Prostate gland (tissue), 2 donors: Measurements from ENCODE around the gene UBR4. TPM values are rescaled to one million over a fixed set of nuclear protein-coding genes. Genes with fewer than 3 reads are reported as not detected.

ENCODE experiments used
- DNase-seq: peaks from one replicate; pipeline ENCODE4 v3.0.0-alpha.2; 2019; ENCODE audit warnings: low spot score
- H3K27ac ChIP-seq, 2 donors: fragments of 200-600 bp; sonication (generic); 2 replicates each; pipeline ENCODE4 v1.5.1; 2017 to 2019
- H3K27me3 ChIP-seq: fragments of 200-600 bp; sonication (generic); replicated peaks from 2 replicates; pipeline ENCODE4 v1.5.1; 2019; ENCODE audit not compliant: insufficient read depth
- H3K36me3 ChIP-seq, 2 donors: fragments of 200-600 bp; sonication (generic); 1 replicate in 1 of 2; 2 replicates in 1 of 2; pipeline versions ENCODE4 v1.5.1 to v1.8.1; 2017 to 2019
- H3K4me1 ChIP-seq: fragments of 200-600 bp; sonication (generic); replicated peaks from 2 replicates; pipeline ENCODE4 v1.5.1; 2019
- H3K4me3 ChIP-seq, 2 donors: fragments of 200-600 bp; sonication (generic); 2 replicates each; pipeline ENCODE4 v1.5.1; 2017 to 2019
- H3K9me3 ChIP-seq: fragments of 200-600 bp; sonication (generic); 2 replicates; pipeline ENCODE4 v1.5.1; 2017
- POLR2A ChIP-seq: fragments of 450-650 bp; IDR thresholded peaks from one replicate; pipeline ENCODE4 v1.6.1; 2016; ENCODE audit warnings: antibody characterized with exemption, mild to moderate bottlenecking
- POLR2AphosphoS5 ChIP-seq: sonication (generic); formaldehyde crosslinking; IDR thresholded peaks from one replicate; pipeline ENCODE4 v1.6.1; 2017; ENCODE audit warnings: antibody characterized with exemption
- WGBS: methylation state at CpG from one replicate; pipeline ENCODE4 v1.1.5; 2018; 5-methylcytosine and 5-hydroxymethylcytosine counted together
- intact Hi-C: fragments of 100-400 bp; cut with DNase I; formaldehyde crosslinking; loops from one replicate; pipeline ENCODE4 v1.14.2; 2022
- total RNA-seq, 2 donors: library from RNA; depleted of rRNA; stranded (reverse); fragments of >200 nt; gene quantifications; one replicate each; pipeline ENCODE4 v1.1.0, GENCODE V29; 2016
- TF ChIP-seq, protein P1 (sequence below), 4 experiments: fragments of 200-600 bp in 2 of 4; fragments of 450-650 bp in 2 of 4; sonication (generic) in 2 of 4; IDR thresholded peaks; 1 replicate in 3 of 4; 2 replicates in 1 of 4; pipeline ENCODE4 v1.5.1; 2016 to 2019; ENCODE audit warnings: antibody characterized with exemption in 4 of 4, mild to moderate bottlenecking in 2 of 4, moderate library complexity in 2 of 4

UBR4 gene
- total RNA-seq, 2 donors from 2014 or later, result 93.5 to 311 TPM

DNA sequence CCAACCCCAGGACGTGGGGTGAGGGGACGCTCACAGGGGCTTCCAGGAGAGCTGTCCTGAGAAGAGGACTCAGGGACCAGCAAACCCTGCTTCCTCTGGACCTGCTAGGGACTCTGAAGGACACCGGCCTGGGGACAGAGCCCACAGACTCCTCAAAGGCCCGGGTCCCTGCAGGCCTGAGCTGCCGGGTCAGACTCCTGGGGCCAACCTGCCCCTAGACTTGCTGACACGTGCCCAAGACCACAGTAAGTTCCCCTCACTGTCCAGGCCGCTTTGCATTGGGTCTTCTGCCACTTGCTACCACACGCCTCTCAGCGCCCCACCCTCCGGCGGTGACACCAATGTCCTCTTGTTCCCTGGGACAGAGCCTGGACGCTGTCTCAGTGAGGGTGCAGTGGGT, 146.9 kb downstream of the UBR4 start:
- DNase-seq, result no peak
- Histone ChIP-seq H3K4me3 (no peak overlapping the region), H3K36me3 (no peaks in the 10 kb centered on the region), H3K9me3 (no peaks in the 10 kb centered on the region), H3K4me1 (peaks cover 27% of the 10 kb centered on the region), H3K27ac (no peak overlapping the region), H3K27me3 (no peaks in the 10 kb centered on the region)
- no peak for TF ChIP-seq POLR2A
- TF ChIP-seq POLR2AphosphoS5, result no peak
- TF ChIP-seq, protein P1, sequence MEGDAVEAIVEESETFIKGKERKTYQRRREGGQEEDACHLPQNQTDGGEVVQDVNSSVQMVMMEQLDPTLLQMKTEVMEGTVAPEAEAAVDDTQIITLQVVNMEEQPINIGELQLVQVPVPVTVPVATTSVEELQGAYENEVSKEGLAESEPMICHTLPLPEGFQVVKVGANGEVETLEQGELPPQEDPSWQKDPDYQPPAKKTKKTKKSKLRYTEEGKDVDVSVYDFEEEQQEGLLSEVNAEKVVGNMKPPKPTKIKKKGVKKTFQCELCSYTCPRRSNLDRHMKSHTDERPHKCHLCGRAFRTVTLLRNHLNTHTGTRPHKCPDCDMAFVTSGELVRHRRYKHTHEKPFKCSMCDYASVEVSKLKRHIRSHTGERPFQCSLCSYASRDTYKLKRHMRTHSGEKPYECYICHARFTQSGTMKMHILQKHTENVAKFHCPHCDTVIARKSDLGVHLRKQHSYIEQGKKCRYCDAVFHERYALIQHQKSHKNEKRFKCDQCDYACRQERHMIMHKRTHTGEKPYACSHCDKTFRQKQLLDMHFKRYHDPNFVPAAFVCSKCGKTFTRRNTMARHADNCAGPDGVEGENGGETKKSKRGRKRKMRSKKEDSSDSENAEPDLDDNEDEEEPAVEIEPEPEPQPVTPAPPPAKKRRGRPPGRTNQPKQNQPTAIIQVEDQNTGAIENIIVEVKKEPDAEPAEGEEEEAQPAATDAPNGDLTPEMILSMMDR (IDR thresholded peaks at IDR 0.05), result no peak
- WGBS, result 86% methylated on average over 12 of the region's 12 CpGs
- intact Hi-C loops, result no loop called here

DNA sequence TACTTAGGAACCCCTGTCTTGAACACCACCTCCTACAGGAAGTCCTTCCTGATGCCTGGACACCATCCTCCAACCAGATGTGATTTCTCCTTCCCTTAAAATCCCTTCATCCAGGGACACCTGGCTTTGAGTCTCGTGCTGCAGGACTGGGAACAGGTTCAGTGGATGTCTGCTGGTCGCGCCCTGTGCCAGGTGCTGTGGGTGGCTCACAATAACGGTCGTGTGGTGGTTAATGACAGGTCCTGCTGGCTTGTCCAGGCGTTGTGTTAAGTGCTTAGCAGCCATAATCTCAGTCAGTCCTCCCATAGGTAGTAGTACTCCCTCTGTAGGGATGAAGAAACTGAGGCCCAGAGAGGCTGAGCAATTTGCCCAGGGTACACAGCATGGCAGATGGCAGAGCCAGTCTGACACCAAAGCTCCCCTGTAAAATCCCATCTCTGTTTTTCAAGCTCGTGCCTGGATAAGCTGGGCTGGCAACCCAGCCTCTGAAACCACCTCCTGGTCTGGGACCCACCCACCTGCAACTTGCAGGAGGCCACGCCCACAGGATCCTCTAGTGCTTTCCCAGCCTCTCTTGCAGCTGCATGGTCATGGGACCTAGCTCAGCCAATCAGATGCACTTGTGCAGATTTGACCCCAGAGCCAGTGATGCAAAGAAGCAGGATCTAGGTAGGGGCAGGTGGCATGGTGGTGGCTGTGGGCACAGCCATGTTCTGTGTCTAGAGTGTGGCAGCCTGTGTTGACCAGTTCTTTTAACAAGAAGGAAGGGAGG, 147.6 kb downstream of the UBR4 start:
- 79% methylated on average over 8 of the region's 8 CpGs for WGBS
- no peak for DNase-seq
- Histone ChIP-seq H3K27ac (no peak overlapping the region), H3K4me3 (no peak overlapping the region), H3K9me3 (no peaks in the 10 kb centered on the region), H3K36me3 (no peaks in the 10 kb centered on the region), H3K27me3 (no peaks in the 10 kb centered on the region), H3K4me1 (peaks cover 21% of the 10 kb centered on the region)
- intact Hi-C loops, result no loop called here
- TF ChIP-seq POLR2A, result no peak
- no peak for TF ChIP-seq POLR2AphosphoS5
- TF ChIP-seq, protein P1 (IDR thresholded peaks at IDR 0.05), result no peak

DNA sequence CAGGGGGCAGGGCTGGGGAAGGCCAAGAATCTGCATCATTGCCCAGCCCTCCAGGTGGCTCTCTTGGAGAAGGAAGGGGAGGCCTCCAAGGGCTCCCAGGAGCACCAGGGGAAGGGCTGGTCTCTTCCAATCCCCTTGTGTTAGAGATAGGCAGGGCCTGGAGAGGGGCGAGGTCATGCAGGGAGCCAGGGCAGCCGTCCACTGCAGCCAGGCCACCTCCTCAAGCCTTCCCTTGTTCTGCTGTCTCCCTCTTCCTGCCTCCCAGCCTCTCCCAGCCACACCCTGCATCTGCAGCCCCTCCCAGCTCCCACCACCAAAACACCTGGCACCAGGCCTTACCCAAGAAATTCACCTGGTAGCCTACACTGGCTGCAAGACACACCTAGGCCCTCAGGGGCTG, 148.3 kb downstream of the UBR4 start:
- intact Hi-C loops, result no loop called here
- WGBS, result 91% methylated on average over 2 of the region's 2 CpGs
- Histone ChIP-seq H3K4me1 (peaks cover 15% of the 10 kb centered on the region), H3K4me3 (no peak overlapping the region), H3K9me3 (no peaks in the 10 kb centered on the region), H3K36me3 (no peaks in the 10 kb centered on the region), H3K27me3 (no peaks in the 10 kb centered on the region), H3K27ac (no peak overlapping the region)
- no peak for DNase-seq
- TF ChIP-seq POLR2A (no peak), POLR2AphosphoS5 (no peak)
- TF ChIP-seq, protein P1 (IDR thresholded peaks at IDR 0.05), result no peak

DNA sequence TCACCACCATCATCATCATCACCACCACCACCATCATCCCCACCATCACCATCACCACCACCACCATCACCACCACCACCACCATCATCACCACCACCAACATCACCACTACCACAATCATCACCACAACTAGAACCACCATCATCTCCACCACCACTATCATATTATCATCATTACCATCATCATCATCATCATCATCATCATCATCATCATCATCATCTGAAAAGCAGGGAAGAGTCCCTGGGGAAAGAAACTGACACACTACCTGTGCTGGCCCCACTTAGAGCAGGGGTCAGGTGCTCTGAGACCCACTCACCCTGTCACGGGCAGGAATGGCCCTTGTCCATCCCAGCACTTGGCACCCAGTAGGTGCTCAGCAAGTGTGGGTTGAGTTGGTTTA, 148.7 kb downstream of the UBR4 start:
- no peaks in the 10 kb centered on the region for H3K27me3 ChIP-seq

More for the DNA sequence above, 148.7 kb downstream of the UBR4 start:
- intact Hi-C loops, result no loop called here
- TF ChIP-seq POLR2AphosphoS5 (no peak), POLR2A (no peak)
- TF ChIP-seq, protein P1 (IDR thresholded peaks at IDR 0.05), result no peak
- H3K4me1 ChIP-seq, result peaks cover 10% of the 10 kb centered on the region
- H3K4me3 ChIP-seq, result no peak overlapping the region
- H3K9me3 ChIP-seq, result no peaks in the 10 kb centered on the region
- no peak for DNase-seq
- H3K36me3 ChIP-seq, result no peaks in the 10 kb centered on the region
- no peak overlapping the region for H3K27ac ChIP-seq
- 100% methylated on average over 1 of the region's 1 CpG for WGBS
